Measurements from ENCODE around the gene FBRS.

The FBRS gene

GRCh38 chr16:30665155-30665829, 7.1 kb downstream of the FBRS start:
- peaks cover 61% of the 10 kb centered on the region for H3K36me3 Mint-ChIP-seq (ENCODE audit: low read depth)

GRCh38 chr16:30665830-30666190, 7.6 kb downstream of the FBRS start:
- Mint-ChIP-seq H3K36me3 (ENCODE audit: low read depth) (peaks cover 60% of the 10 kb centered on the region), H3K27ac (no peak overlapping the region), H3K9me3 (no peaks in the 10 kb centered on the region), H3K27me3 (ENCODE audit: low read depth) (no peaks in the 10 kb centered on the region), H3K4me3 (no peak overlapping the region), H3K4me1 (ENCODE audit: low read depth) (peaks cover 18% of the 10 kb centered on the region)
- no peak for DNase-seq (ENCODE audit: low spot score)

More at GRCh38 chr16:30665155-30665829, 7.1 kb downstream of the FBRS start:
- DNase-seq (ENCODE audit: low spot score), result no peak
- H3K4me3 Mint-ChIP-seq, result no peak overlapping the region
- no peak overlapping the region for H3K27ac Mint-ChIP-seq
- H3K9me3 Mint-ChIP-seq, result no peaks in the 10 kb centered on the region
- H3K4me1 Mint-ChIP-seq (ENCODE audit: low read depth), result peaks cover 23% of the 10 kb centered on the region
- no peaks in the 10 kb centered on the region for H3K27me3 Mint-ChIP-seq (ENCODE audit: low read depth)

GRCh38 chr16:30666681-30667080, 8.4 kb downstream of the FBRS start:
- no peak for DNase-seq (ENCODE audit: low spot score)
- peaks cover 11% of the 10 kb centered on the region for H3K4me1 Mint-ChIP-seq (ENCODE audit: low read depth)
- H3K27ac Mint-ChIP-seq, result no peak overlapping the region
- no peaks in the 10 kb centered on the region for H3K27me3 Mint-ChIP-seq (ENCODE audit: low read depth)
- H3K4me3 Mint-ChIP-seq, result no peak overlapping the region
- no peaks in the 10 kb centered on the region for H3K9me3 Mint-ChIP-seq
- peaks cover 53% of the 10 kb centered on the region for H3K36me3 Mint-ChIP-seq (ENCODE audit: low read depth)

GRCh38 chr16:30667361-30667905, 9.2 kb downstream of the FBRS start:
- no peak for DNase-seq (ENCODE audit: low spot score)
- Mint-ChIP-seq H3K9me3 (no peaks in the 10 kb centered on the region), H3K27me3 (ENCODE audit: low read depth) (no peaks in the 10 kb centered on the region), H3K4me3 (no peak overlapping the region), H3K27ac (no peak overlapping the region), H3K4me1 (ENCODE audit: low read depth) (peaks cover 5% of the 10 kb centered on the region), H3K36me3 (ENCODE audit: low read depth) (peaks cover 51% of the 10 kb centered on the region)

GRCh38 chr16:30668393-30668792, 10.2 kb downstream of the FBRS start:
- H3K27ac Mint-ChIP-seq, result no peak overlapping the region
- H3K4me3 Mint-ChIP-seq, result no peak overlapping the region
- H3K27me3 Mint-ChIP-seq (ENCODE audit: low read depth), result no peaks in the 10 kb centered on the region
- peaks cover 42% of the 10 kb centered on the region for H3K36me3 Mint-ChIP-seq (ENCODE audit: low read depth)
- no peaks in the 10 kb centered on the region for H3K9me3 Mint-ChIP-seq
- peaks cover under 1% of the 10 kb centered on the region for H3K4me1 Mint-ChIP-seq (ENCODE audit: low read depth)
- no peak for DNase-seq (ENCODE audit: low spot score)

GRCh38 chr16:30669026-30669902, 11.0 kb downstream of the FBRS start:
- peaks cover 36% of the 10 kb centered on the region for H3K36me3 Mint-ChIP-seq (ENCODE audit: low read depth)
- H3K27me3 Mint-ChIP-seq (ENCODE audit: low read depth), result no peaks in the 10 kb centered on the region
- H3K4me3 Mint-ChIP-seq, result no peak overlapping the region
- no peak for DNase-seq (ENCODE audit: low spot score)
- no peak overlapping the region for H3K27ac Mint-ChIP-seq
- H3K4me1 Mint-ChIP-seq (ENCODE audit: low read depth), result no peaks in the 10 kb centered on the region
- no peaks in the 10 kb centered on the region for H3K9me3 Mint-ChIP-seq

- peaks cover 32% of the 10 kb centered on the region for H3K36me3 Mint-ChIP-seq (ENCODE audit: low read depth)
- H3K4me1 Mint-ChIP-seq (ENCODE audit: low read depth), result no peaks in the 10 kb centered on the region
These were observed 11.9 kb downstream of the FBRS start for GRCh38 chr16:30669903-30670824.

GRCh38 chr16:30675143-30675542, 16.9 kb downstream of the FBRS start:
- H3K9me3 Mint-ChIP-seq, result no peaks in the 10 kb centered on the region
- no peak for DNase-seq (ENCODE audit: low spot score)
- no peaks in the 10 kb centered on the region for H3K4me1 Mint-ChIP-seq (ENCODE audit: low read depth)
- H3K27ac Mint-ChIP-seq, result no peak overlapping the region
- no peaks in the 10 kb centered on the region for H3K27me3 Mint-ChIP-seq (ENCODE audit: low read depth)
- no peak overlapping the region for H3K4me3 Mint-ChIP-seq
- peaks cover 10% of the 10 kb centered on the region for H3K36me3 Mint-ChIP-seq (ENCODE audit: low read depth)

More at GRCh38 chr16:30669903-30670824, 11.9 kb downstream of the FBRS start:
- Mint-ChIP-seq H3K9me3 (no peaks in the 10 kb centered on the region), H3K27ac (no peak overlapping the region), H3K27me3 (ENCODE audit: low read depth) (no peaks in the 10 kb centered on the region), H3K4me3 (no peak overlapping the region)
- no peak for DNase-seq (ENCODE audit: low spot score)

- H3K27ac Mint-ChIP-seq, result no peak overlapping the region
- DNase-seq (ENCODE audit: low spot score), result no peak
- H3K36me3 Mint-ChIP-seq (ENCODE audit: low read depth), result no peaks in the 10 kb centered on the region
- no peaks in the 10 kb centered on the region for H3K4me1 Mint-ChIP-seq (ENCODE audit: low read depth)
- no peaks in the 10 kb centered on the region for H3K9me3 Mint-ChIP-seq
- H3K4me3 Mint-ChIP-seq, result no peak overlapping the region
- no peaks in the 10 kb centered on the region for H3K27me3 Mint-ChIP-seq (ENCODE audit: low read depth)
These were observed 19.8 kb downstream of the FBRS start for GRCh38 chr16:30677931-30678585.

- Mint-ChIP-seq H3K36me3 (ENCODE audit: low read depth) (no peaks in the 10 kb centered on the region), H3K27me3 (ENCODE audit: low read depth) (no peaks in the 10 kb centered on the region), H3K27ac (no peak overlapping the region), H3K4me3 (no peak overlapping the region), H3K4me1 (ENCODE audit: low read depth) (no peaks in the 10 kb centered on the region), H3K9me3 (no peaks in the 10 kb centered on the region)
- no peak for DNase-seq (ENCODE audit: low spot score)
These were observed 20.3 kb downstream of the FBRS start for GRCh38 chr16:30678586-30678970.

GRCh38 chr16:30680326-30680725, 22.1 kb downstream of the FBRS start:
- H3K4me1 Mint-ChIP-seq (ENCODE audit: low read depth), result no peaks in the 10 kb centered on the region
- H3K27me3 Mint-ChIP-seq (ENCODE audit: low read depth), result no peaks in the 10 kb centered on the region
- H3K9me3 Mint-ChIP-seq, result no peaks in the 10 kb centered on the region

GRCh38 chr16:30688701-30689100, 30.5 kb downstream of the FBRS start:
- DNase-seq (ENCODE audit: low spot score), result no peak
- no peaks in the 10 kb centered on the region for H3K36me3 Mint-ChIP-seq (ENCODE audit: low read depth)
- no peak overlapping the region for H3K27ac Mint-ChIP-seq
- no peaks in the 10 kb centered on the region for H3K27me3 Mint-ChIP-seq (ENCODE audit: low read depth)
- H3K9me3 Mint-ChIP-seq, result no peaks in the 10 kb centered on the region
- H3K4me1 Mint-ChIP-seq (ENCODE audit: low read depth), result peaks cover 7% of the 10 kb centered on the region
- H3K4me3 Mint-ChIP-seq, result no peak overlapping the region

More at GRCh38 chr16:30680326-30680725, 22.1 kb downstream of the FBRS start:
- Mint-ChIP-seq H3K27ac (no peak overlapping the region), H3K4me3 (no peak overlapping the region), H3K36me3 (ENCODE audit: low read depth) (no peaks in the 10 kb centered on the region)
- no peak for DNase-seq (ENCODE audit: low spot score)

GRCh38 chr16:30691907-30692306, 33.7 kb downstream of the FBRS start:
- Mint-ChIP-seq H3K36me3 (ENCODE audit: low read depth) (no peaks in the 10 kb centered on the region), H3K27me3 (ENCODE audit: low read depth) (no peaks in the 10 kb centered on the region), H3K4me1 (ENCODE audit: low read depth) (peaks cover 16% of the 10 kb centered on the region), H3K27ac (no peak overlapping the region), H3K4me3 (no peak overlapping the region), H3K9me3 (no peaks in the 10 kb centered on the region)
- no peak for DNase-seq (ENCODE audit: low spot score)
